BJ (cell line): ENCODE data around the gene MAPRE2. TPM values are rescaled to one million over a fixed set of nuclear protein-coding genes. Genes with fewer than 3 reads are reported as not detected.

Experiments used
- CTCF ChIA-PET: fragments of 350-600 bp; formaldehyde crosslinking; extraction: SDS; loops from one replicate; lab custom pipeline; 2021; ENCODE audit warnings: antibody characterized with exemption, inconsistent platforms; lab: Yijun Ruan, JAX
- POLR2A ChIA-PET: fragments of 300-600 bp; sonication (Branson Sonifier 250); formaldehyde crosslinking; extraction: SDS; loops from one replicate; lab custom pipeline; 2021; ENCODE audit warnings: antibody characterized with exemption; lab: Charles Lee
- DNase-seq: peaks from one replicate; pipeline ENCODE4 v3.0.0-alpha.2; 2011; ENCODE audit warnings: low read depth
- H3K27me3 ChIP-seq: 2 replicates; pipeline ENCODE4 v1.6.0; 2011; ENCODE audit warnings: low read length; ENCODE audit not compliant: control insufficient read depth, insufficient read depth
- H3K36me3 ChIP-seq: 2 replicates; pipeline ENCODE4 v1.5.1; 2011; ENCODE audit warnings: low read length; ENCODE audit not compliant: control insufficient read depth, insufficient read depth
- H3K4me3 ChIP-seq: 2 replicates; pipeline ENCODE4 v1.5.1; 2011; ENCODE audit warnings: low read depth, mild to moderate bottlenecking, control low read depth, low read length
- polyA plus RNA-seq: library from polyadenylated mRNA; depleted of rRNA; stranded (reverse); fragments of >200 nt; gene quantifications from 2 replicates; pipeline ENCODE4 v1.2.3, GENCODE V29; 2011
- TF ChIP-seq, protein P1 (sequence below): IDR thresholded peaks from 2 replicates; pipeline ENCODE4 v1.5.1; 2011; ENCODE audit warnings: low read depth, mild to moderate bottlenecking, control low read depth, inconsistent platforms, low read length, moderate library complexity; ENCODE audit not compliant: insufficient read depth

MAPRE2 gene
- polyA plus RNA-seq, 1 experiment: 23.8 TPM

DNA sequence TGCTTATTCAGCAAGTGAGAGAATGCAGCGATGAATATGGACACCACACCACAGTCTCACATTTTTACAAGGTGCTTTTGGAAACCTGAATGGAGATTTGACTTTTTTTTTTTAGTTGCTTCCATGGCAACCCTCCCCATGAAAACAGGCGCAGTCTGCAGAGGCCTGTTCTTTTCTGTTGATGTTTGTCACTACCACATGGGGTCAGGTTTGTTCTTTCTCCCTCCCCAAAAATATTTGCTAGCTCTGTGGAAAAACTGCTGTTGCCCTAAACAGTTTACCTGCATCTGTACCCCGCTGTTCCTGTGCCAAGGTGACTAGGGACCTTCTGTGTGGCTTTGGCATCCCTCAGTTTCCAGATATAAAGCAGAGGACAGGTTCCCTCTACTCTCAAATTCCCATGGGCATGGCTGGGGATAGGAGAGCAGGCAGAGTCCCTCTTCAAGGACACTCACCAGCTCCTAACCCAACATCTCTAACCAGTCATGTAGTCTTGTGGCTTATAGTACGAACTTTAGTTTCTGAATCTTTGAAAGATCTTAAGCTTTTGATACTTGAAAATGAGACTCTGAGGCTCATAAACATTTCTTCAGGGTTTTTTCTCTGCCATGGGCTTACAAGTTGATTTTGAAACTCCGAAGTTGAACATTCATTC lies 14.7 kb upstream of the MAPRE2 start:
- no peak for DNase-seq
- Histone ChIP-seq H3K27me3 (no peaks in the 10 kb centered on the region), H3K4me3 (no peak overlapping the region), H3K36me3 (no peaks in the 10 kb centered on the region)
- ChIA-PET POLR2A (no interaction called here), CTCF (interaction anchor here (0.7 to 1.7 kb wide), 8 partner anchors 14 to 360 kb away, joined by 3 to 8 read pairs (median 5); no protein-coding TSS in a partner anchor)
- TF ChIP-seq, protein P1, sequence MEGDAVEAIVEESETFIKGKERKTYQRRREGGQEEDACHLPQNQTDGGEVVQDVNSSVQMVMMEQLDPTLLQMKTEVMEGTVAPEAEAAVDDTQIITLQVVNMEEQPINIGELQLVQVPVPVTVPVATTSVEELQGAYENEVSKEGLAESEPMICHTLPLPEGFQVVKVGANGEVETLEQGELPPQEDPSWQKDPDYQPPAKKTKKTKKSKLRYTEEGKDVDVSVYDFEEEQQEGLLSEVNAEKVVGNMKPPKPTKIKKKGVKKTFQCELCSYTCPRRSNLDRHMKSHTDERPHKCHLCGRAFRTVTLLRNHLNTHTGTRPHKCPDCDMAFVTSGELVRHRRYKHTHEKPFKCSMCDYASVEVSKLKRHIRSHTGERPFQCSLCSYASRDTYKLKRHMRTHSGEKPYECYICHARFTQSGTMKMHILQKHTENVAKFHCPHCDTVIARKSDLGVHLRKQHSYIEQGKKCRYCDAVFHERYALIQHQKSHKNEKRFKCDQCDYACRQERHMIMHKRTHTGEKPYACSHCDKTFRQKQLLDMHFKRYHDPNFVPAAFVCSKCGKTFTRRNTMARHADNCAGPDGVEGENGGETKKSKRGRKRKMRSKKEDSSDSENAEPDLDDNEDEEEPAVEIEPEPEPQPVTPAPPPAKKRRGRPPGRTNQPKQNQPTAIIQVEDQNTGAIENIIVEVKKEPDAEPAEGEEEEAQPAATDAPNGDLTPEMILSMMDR: no peak

DNA sequence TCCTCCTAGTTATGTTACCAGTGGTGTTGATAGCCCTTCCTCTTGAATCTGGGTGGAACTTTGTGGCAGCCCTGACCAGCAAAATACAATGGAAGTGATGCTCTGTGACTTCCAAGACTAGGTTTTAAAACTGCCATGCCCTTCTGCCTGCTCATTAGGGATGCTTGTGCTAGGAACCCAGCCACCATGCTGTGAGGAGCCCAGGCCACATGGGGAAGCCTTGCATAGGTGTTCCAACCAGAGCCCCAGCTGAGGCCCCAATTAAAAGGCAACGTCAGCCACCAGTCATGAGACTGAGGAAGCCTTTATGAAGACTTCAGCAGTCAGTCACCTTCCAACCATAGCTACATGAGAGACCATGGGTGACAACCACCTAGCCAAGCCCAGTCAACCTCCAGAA lies 14.0 kb upstream of the MAPRE2 start:
- ChIA-PET POLR2A (no interaction called here), CTCF (interaction anchor here (3.5 to 5.5 kb wide), 2 partner anchors 13 to 117 kb away, joined by 14 to 27 read pairs; partner anchors contain the start of gene MAPRE2)

DNA sequence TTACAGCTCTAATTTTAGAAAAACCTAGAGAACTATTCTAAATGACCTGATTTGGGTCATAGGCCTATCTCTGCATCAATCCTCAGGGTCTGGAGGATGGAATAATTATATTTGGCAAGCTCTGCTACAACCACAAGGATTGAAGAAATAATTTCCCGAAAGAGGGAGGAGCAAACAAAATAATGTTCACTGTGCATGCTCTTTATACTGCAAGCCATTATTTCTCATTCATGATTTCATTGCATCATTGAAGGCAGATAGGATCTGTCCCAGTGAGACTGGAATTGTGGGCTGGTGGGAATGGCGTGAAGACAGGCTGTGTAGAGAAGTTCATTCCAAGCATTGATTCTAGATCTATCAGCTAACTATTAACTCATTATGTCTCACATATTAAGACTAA lies 12.7 kb upstream of the MAPRE2 start:
- TF ChIP-seq, protein P1: no peak
- H3K36me3 ChIP-seq: no peaks in the 10 kb centered on the region
- ChIA-PET CTCF (interaction anchor here (0.9 to 5.5 kb wide), 5 partner anchors 12 to 203 kb away, joined by 4 to 27 read pairs (median 8); partner anchors contain the start of gene MAPRE2), POLR2A (interaction anchor here (0.6 kb wide), 2 partner anchors 7 to 16 kb away, joined by 3 read pairs; no protein-coding TSS in a partner anchor)
- no peak overlapping the region for H3K4me3 ChIP-seq
- no peak for DNase-seq
- H3K27me3 ChIP-seq: no peaks in the 10 kb centered on the region

More for the DNA sequence above, 14.0 kb upstream of the MAPRE2 start:
- TF ChIP-seq, protein P1: no peak
- no peaks in the 10 kb centered on the region for H3K36me3 ChIP-seq
- no peaks in the 10 kb centered on the region for H3K27me3 ChIP-seq
- no peak for DNase-seq
- H3K4me3 ChIP-seq: no peak overlapping the region

DNA sequence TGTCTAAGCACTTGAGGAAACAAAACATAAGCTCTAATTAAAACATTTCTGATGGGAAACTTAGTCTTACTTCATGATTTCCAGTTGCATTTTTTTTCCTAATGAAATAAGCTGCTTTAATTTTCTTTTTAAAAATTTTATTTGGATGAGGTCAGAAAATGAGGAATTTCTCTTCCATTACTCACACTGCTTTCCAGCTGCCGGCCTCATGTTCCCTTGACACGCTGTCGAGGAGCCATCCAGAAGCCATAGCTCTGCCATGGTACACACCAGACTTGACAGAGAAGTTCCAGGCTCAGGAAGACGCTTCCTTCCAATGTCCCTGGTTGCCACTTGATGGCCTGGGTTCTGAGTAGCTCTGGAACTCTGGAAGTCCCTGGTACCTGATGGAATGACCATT lies 12.1 kb upstream of the MAPRE2 start:
- Histone ChIP-seq H3K27me3 (no peaks in the 10 kb centered on the region), H3K4me3 (no peak overlapping the region), H3K36me3 (no peaks in the 10 kb centered on the region)
- POLR2A ChIA-PET: interaction anchor here (0.6 to 1.0 kb wide), 4 partner anchors 8 to 16 kb away, joined by 3 to 4 read pairs (median 3); partner anchors contain the start of gene MAPRE2
- DNase-seq: peak; percentile 74
- CTCF ChIA-PET: interaction anchor here (0.6 to 5.5 kb wide), 5 partner anchors 11 to 115 kb away, joined by 3 to 27 read pairs (median 8); partner anchors contain the start of gene MAPRE2
- TF ChIP-seq, protein P1: no peak

DNA sequence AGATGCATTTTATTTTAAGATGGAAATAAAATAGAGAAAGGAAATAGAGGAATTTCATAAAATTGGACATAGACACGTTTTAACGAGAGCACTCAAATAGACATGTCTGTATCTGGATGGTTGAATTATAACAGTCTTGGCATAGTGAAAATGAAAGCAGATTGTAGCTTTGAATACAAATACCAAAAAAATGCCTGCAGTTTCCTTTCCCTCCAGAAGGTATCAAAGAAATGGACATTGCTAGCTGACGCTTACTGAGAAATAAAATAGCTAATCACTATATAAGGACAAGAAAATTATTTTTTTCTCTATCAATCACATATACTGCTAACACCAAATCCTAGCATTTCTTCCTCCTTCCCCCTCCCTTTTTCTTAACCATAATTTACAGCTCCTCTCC lies 11.4 kb upstream of the MAPRE2 start:
- no peak for DNase-seq
- POLR2A ChIA-PET: interaction anchor here (0.6 to 1.0 kb wide), 3 partner anchors 10 to 68 kb away, joined by 3 to 4 read pairs (median 3); partner anchors contain the start of gene MAPRE2

More for the DNA sequence above, 11.4 kb upstream of the MAPRE2 start:
- Histone ChIP-seq H3K36me3 (no peaks in the 10 kb centered on the region), H3K27me3 (no peaks in the 10 kb centered on the region), H3K4me3 (no peak overlapping the region)
- TF ChIP-seq, protein P1: no peak
- CTCF ChIA-PET: interaction anchor here (0.6 to 5.5 kb wide), 7 partner anchors 10 to 200 kb away, joined by 3 to 27 read pairs (median 3); partner anchors contain the start of gene MAPRE2
